Measurements from ENCODE around the gene RARRES1.

The RARRES1 gene

DNA sequence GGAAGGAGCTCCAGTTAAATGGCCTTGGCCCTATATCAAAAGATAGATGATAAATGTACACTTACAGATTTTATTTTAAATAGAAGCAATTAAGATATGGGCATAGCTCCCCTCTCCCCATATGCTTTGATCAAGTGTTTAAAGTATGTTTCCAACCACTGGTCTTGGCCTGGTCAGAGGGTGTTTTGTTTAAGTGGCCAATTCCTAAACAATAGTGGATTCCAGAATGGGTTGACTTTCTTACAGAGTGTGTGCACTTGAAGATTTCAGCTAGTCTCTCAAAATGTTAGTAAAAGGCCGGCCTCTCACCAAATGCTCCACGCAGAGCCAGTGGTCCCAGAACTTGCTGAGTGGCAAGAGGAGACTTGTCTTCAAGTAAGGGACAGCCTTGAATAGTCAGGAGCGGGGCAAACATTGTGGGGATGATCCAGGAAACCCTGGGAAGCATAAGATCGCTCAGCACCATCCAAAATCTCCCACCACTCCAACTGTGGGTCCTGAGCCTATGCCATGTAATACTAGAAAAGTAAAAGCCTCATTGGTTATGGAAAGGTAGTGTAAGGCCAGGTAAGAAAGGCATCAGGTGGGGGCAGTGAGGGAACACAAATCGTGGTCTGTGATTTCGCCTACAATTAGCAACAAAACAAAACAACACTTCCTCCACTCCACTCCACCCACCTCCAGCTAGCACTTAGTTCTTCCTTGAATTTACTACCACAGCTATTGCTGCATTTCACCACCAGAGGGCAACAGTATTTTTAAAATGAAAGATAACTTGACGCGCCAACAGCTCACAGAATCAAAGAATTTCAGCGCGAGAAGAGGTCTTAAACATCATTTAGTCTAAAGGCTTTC, 4.8 kb downstream of the RARRES1 start:
- H3K4me3 ChIP-seq (ENCODE audit: low read depth, low read length) = no peak overlapping the region
- TF ChIP-seq, protein P1, sequence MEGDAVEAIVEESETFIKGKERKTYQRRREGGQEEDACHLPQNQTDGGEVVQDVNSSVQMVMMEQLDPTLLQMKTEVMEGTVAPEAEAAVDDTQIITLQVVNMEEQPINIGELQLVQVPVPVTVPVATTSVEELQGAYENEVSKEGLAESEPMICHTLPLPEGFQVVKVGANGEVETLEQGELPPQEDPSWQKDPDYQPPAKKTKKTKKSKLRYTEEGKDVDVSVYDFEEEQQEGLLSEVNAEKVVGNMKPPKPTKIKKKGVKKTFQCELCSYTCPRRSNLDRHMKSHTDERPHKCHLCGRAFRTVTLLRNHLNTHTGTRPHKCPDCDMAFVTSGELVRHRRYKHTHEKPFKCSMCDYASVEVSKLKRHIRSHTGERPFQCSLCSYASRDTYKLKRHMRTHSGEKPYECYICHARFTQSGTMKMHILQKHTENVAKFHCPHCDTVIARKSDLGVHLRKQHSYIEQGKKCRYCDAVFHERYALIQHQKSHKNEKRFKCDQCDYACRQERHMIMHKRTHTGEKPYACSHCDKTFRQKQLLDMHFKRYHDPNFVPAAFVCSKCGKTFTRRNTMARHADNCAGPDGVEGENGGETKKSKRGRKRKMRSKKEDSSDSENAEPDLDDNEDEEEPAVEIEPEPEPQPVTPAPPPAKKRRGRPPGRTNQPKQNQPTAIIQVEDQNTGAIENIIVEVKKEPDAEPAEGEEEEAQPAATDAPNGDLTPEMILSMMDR (IDR thresholded peaks at IDR 0.05; ENCODE audit: borderline replicate concordance, insufficient read depth, low read depth, low read length) = peak; percentile 61; the same call in 1 of the 2 replicates

DNA sequence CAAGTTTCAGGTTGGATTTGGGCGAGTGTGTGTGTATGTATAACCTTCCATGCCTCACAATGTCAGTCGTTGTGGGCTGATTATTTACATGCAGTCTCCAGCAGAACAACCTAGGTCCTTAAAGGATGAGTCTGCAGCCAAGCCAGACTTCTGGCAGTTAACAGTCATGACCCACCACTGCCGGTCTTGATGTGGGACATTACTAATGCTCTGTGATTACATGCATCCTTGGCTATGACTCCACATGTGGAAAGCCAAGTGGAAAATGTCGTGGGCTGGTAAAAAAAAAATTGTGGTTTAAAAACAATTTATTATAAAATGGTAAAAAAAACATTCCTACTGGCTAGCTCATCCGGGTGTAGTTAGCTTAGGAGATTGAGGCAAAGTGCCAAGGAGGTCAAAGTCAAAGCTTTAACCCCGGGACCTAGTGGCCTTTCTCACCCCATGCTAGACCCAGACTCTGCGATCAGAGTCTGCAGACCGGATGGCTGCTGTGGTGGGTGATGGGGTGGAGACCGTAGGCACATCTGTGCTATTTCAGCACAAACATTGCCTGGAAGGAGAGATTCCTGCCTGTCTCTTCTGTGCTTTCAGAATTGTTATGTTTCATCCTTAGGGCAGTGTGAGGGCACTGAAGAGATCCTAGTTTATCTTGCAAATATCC, 6.8 kb downstream of the RARRES1 start:
- no peak overlapping the region for H3K4me3 ChIP-seq (ENCODE audit: low read depth, low read length)
- TF ChIP-seq, protein P1 (IDR thresholded peaks at IDR 0.05; ENCODE audit: borderline replicate concordance, insufficient read depth, low read depth, low read length) = no peak

DNA sequence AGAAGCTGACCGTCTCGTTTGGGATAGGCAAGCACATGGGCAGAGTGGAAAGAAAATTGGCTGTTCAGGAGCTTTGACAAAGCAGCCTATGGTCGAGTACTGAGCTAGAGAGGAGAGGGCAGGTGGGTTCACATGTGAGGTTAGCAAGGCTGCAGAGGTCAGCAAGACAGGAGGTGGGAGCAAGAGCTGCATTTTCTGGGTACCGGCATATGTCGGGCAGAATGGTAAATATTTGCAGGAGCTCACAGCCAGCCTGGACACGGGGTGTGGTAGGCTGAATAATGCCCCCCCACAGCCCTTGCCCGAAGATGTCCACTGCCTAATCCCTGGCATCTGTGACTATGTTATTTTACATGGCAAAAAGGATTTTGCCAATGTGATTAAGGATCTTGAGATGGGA, 8.3 kb downstream of the RARRES1 start:
- no peak overlapping the region for H3K4me3 ChIP-seq (ENCODE audit: low read depth, low read length)
- TF ChIP-seq, protein P1 (IDR thresholded peaks at IDR 0.05; ENCODE audit: borderline replicate concordance, insufficient read depth, low read depth, low read length) = no peak

DNA sequence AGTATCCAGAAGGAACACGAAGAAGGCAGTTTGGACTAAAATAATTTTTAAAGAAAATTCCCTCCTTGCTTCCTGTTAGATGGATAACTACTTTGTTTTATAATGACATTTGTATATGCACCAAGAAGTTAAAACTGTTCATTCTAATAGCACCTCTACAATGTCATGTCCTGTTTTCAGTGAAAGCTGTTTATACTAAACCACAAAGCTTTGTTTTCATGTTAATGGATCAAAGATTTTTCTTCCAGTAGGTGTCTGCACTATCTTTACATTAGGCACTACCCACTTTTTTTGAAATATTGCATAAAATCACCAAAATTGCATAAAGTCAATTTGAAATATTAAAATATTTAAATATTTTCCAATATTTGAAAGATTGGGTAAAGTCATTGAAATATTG, 10.1 kb downstream of the RARRES1 start:
- TF ChIP-seq, protein P1 (IDR thresholded peaks at IDR 0.05; ENCODE audit: borderline replicate concordance, insufficient read depth, low read depth, low read length) = no peak
- no peak overlapping the region for H3K4me3 ChIP-seq (ENCODE audit: low read depth, low read length)

DNA sequence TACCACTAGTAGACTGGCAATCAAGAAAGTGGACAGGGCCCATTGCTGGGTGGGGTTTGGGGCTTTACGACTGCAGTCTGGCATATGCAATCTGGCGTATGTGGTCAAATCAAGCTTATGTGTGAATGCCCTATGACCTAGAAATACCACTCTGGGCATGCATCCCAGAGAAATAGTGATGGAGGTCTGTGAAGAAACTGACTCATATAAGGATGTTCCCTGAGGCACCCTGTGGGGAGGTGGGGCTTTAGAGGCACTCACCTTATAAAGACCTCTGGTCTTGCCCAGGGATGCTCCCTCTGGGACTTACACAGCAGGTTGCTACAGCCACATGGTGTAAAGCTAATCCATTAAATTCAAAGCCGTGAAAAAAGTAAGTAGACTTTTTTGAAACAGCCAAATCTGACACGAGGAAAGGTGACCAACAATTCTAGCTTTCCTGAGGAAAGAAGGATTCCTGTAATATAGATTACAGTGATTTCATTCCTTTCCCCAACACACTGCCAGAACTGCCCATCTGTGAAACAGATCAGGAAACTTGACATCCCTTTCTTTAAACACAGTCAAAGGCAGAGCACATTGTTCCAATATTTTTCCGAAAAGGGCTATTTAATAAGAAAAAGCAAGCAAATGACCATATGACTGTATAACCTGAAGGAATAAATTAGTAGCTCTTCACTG, 13.6 kb downstream of the RARRES1 start:
- TF ChIP-seq, protein P1 (IDR thresholded peaks at IDR 0.05; ENCODE audit: borderline replicate concordance, insufficient read depth, low read depth, low read length) = no peak
- no peak overlapping the region for H3K4me3 ChIP-seq (ENCODE audit: low read depth, low read length)

DNA sequence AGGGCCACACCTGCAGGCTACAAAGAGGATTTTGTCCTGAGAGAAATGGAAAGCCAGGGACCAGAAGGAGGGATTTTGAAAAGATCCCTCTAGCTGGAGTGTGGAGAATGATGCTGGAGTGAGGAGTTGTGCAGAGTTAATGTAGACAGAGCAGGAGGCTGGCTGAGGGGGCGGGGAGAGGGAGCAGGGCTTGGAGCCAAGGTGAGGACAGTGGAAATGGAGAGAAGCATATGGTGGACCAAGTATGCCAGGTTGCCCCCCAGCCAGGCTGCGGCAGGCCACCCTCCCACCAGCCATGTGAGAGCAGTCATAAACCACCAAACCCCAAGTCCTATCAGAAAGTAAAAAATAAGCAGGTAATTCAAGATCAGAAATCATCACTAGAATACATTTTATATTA, 14.7 kb downstream of the RARRES1 start:
- no peak overlapping the region for H3K4me3 ChIP-seq (ENCODE audit: low read depth, low read length)
- TF ChIP-seq, protein P1 (IDR thresholded peaks at IDR 0.05; ENCODE audit: borderline replicate concordance, insufficient read depth, low read depth, low read length) = no peak
